H1 (cell line): ENCODE results near the gene PRRC1. TPM values are rescaled to one million over a fixed set of nuclear protein-coding genes. Genes with fewer than 3 reads are reported as not detected.

ENCODE experiments used
- CTCF ChIA-PET: fragments of 300-600 bp; sonication (Branson Sonifier 250); formaldehyde crosslinking; loops from one replicate; lab custom pipeline; 2021; ENCODE audit not compliant: partially characterized antibody; lab: Charles Lee
- POLR2A ChIA-PET: fragments of 300-600 bp; sonication (Branson Sonifier 250); formaldehyde crosslinking; loops from one replicate; lab custom pipeline; 2021; ENCODE audit warnings: inconsistent platforms; ENCODE audit not compliant: partially characterized antibody; lab: Charles Lee
- DNase-seq, 2 experiments: peaks; one replicate each; pipeline versions ENCODE4 v3.0.0 to v3.0.0-alpha.2; 2010 to 2022; ENCODE audit warnings: low spot score in 2 of 2, low read depth in 1 of 2, mixed read lengths in 1 of 2
- FAIRE-seq: peaks from 2 replicates; lab custom pipeline; 2011; peaks lifted over from hg19 to GRCh38; lab: Jason Lieb, UNC
- H2AFZ ChIP-seq: 2 replicates; pipeline ENCODE4 v1.8.1; 2012; ENCODE audit warnings: low read length, inconsistent platforms
- H2AK5ac ChIP-seq: 2 replicates; pipeline ENCODE4 v1.6.1; 2013; ENCODE audit warnings: low read depth, low read length
- H2BK120ac ChIP-seq: replicated peaks from 2 replicates; pipeline ENCODE3; 2013; ENCODE audit warnings: low read depth, low read length, inconsistent platforms
- H2BK12ac ChIP-seq: 2 replicates; pipeline ENCODE4 v1.6.1; 2013; ENCODE audit warnings: low read depth, low read length
- H2BK15ac ChIP-seq: 2 replicates; pipeline ENCODE4 v1.6.1; 2013; ENCODE audit warnings: low read length
- H2BK20ac ChIP-seq: 2 replicates; pipeline ENCODE4 v1.6.1; 2013; ENCODE audit warnings: low read length
- H2BK5ac ChIP-seq: 2 replicates; pipeline ENCODE4 v1.6.1; 2013; ENCODE audit warnings: low read depth, low read length
- H3K14ac ChIP-seq: 2 replicates; pipeline ENCODE4 v1.6.1; 2013; ENCODE audit warnings: inconsistent platforms; ENCODE audit not compliant: insufficient read length
- H3K18ac ChIP-seq: 2 replicates; pipeline ENCODE4 v1.6.1; 2013; ENCODE audit warnings: low read length; ENCODE audit errors: extremely low read depth
- H3K23ac ChIP-seq: 2 replicates; pipeline ENCODE4 v1.6.1; 2013; ENCODE audit warnings: inconsistent platforms; ENCODE audit not compliant: insufficient read length
- H3K23me2 ChIP-seq: 2 replicates; pipeline ENCODE4 v1.6.1; 2013; ENCODE audit warnings: low read depth, low read length
- H3K27ac ChIP-seq: 2 replicates; pipeline ENCODE4 v1.6.1; 2011; ENCODE audit warnings: low read depth, low read length, inconsistent platforms
- H3K27me3 ChIP-seq, 4 experiments: replicated peaks in 1 of 4; 1 replicate in 1 of 4; 2 replicates in 3 of 4; pipeline versions ENCODE4 v1.6.1 to v1.8.1; 2011 to 2013; ENCODE audit warnings: low read length in 3 of 4, mild to moderate bottlenecking in 3 of 4, inconsistent platforms in 2 of 4, mixed read lengths in 2 of 4, moderate library complexity in 1 of 4; ENCODE audit not compliant: control insufficient read depth in 3 of 4, insufficient read depth in 3 of 4; ENCODE audit errors: extremely low read depth in 1 of 4
- H3K36me3 ChIP-seq, 4 experiments: 2 replicates each; pipeline versions ENCODE4 v1.6.1 to v1.8.1; 2011 to 2013; ENCODE audit warnings: mild to moderate bottlenecking in 4 of 4, low read length in 3 of 4, moderate library complexity in 2 of 4, control low read depth in 1 of 4, inconsistent platforms in 1 of 4; ENCODE audit not compliant: insufficient read depth in 4 of 4, control insufficient read depth in 2 of 4
- H3K4ac ChIP-seq: replicated peaks from 2 replicates; pipeline ENCODE3; 2013; ENCODE audit warnings: low read length, low read depth, mixed read lengths, inconsistent platforms; ENCODE audit not compliant: insufficient read length
- H3K4me1 ChIP-seq, 4 experiments: replicated peaks in 1 of 4; 1 replicate in 1 of 4; 2 replicates in 3 of 4; pipeline versions ENCODE4 v1.6.1 to v1.8.1; 2011 to 2013; ENCODE audit warnings: low read length in 3 of 4, inconsistent platforms in 2 of 4, mixed read lengths in 1 of 4; ENCODE audit not compliant: insufficient read depth in 4 of 4, control insufficient read depth in 3 of 4
- H3K4me2 ChIP-seq, 2 experiments: 2 replicates each; pipeline versions ENCODE4 v1.6.1 to v1.8.1; 2011 to 2013; ENCODE audit warnings: low read depth in 2 of 2, low read length in 2 of 2, control low read depth in 1 of 2, inconsistent platforms in 1 of 2, mild to moderate bottlenecking in 1 of 2; ENCODE audit not compliant: insufficient read depth in 1 of 2
- H3K4me3 ChIP-seq, 4 experiments: fragments of 200-600, 300-600 bp in 1 of 4; sonication (generic), shearing (Covaris generic), sonication (Bioruptor Twin) in 1 of 4; 2 replicates each; pipeline versions ENCODE4 v1.5.1 to v1.8.1; 2011 to 2016; ENCODE audit warnings: low read length in 4 of 4, low read depth in 3 of 4, control low read depth in 2 of 4, inconsistent platforms in 2 of 4, mild to moderate bottlenecking in 2 of 4, mixed read lengths in 1 of 4, moderate library complexity in 1 of 4; ENCODE audit not compliant: insufficient read depth in 2 of 4; ENCODE audit errors: extremely low read depth in 1 of 4
- H3K56ac ChIP-seq: replicated peaks from 2 replicates; pipeline ENCODE3; 2013; ENCODE audit warnings: low read depth, mild to moderate bottlenecking, mixed read lengths, low read length, inconsistent platforms; ENCODE audit not compliant: insufficient read length
- H3K79me1 ChIP-seq: 2 replicates; pipeline ENCODE4 v1.6.1; 2013; ENCODE audit warnings: low read depth, low read length, control low read depth
- H3K79me2 ChIP-seq, 2 experiments: 2 replicates each; pipeline versions ENCODE4 v1.6.1 to v1.8.1; 2012 to 2013; ENCODE audit warnings: low read length in 2 of 2, mild to moderate bottlenecking in 2 of 2, inconsistent platforms in 1 of 2; ENCODE audit not compliant: insufficient read depth in 2 of 2, control insufficient read depth in 1 of 2
- H3K9ac ChIP-seq, 4 experiments: replicated peaks in 1 of 4; 1 replicate in 1 of 4; 2 replicates in 3 of 4; pipeline versions ENCODE4 v1.6.1 to v1.8.1; 2011 to 2013; ENCODE audit warnings: low read depth in 3 of 4, low read length in 3 of 4, control low read depth in 2 of 4, mild to moderate bottlenecking in 2 of 4, moderate library complexity in 2 of 4, inconsistent platforms in 1 of 4; ENCODE audit errors: extremely low read depth in 1 of 4
- H3K9me3 ChIP-seq, 2 experiments: 2 replicates each; pipeline versions ENCODE4 v1.6.1 to v1.8.1; 2012 to 2013; ENCODE audit warnings: mild to moderate bottlenecking in 2 of 2, moderate library complexity in 2 of 2, control low read depth in 1 of 2, inconsistent platforms in 1 of 2, low read depth in 1 of 2, low read length in 1 of 2, mixed read lengths in 1 of 2; ENCODE audit not compliant: insufficient read depth in 2 of 2
- H4K20me1 ChIP-seq, 2 experiments: replicated peaks in 1 of 2; 2 replicates each; pipeline versions ENCODE3 to v1.8.1; 2011 to 2013; ENCODE audit warnings: inconsistent platforms in 2 of 2, low read length in 2 of 2, mild to moderate bottlenecking in 1 of 2; ENCODE audit not compliant: insufficient read depth in 2 of 2, control insufficient read depth in 1 of 2
- H4K5ac ChIP-seq: 2 replicates; pipeline ENCODE4 v1.6.1; 2013; ENCODE audit warnings: low read length, low read depth, mixed read lengths, inconsistent platforms; ENCODE audit not compliant: insufficient read length
- H4K8ac ChIP-seq: 2 replicates; pipeline ENCODE4 v1.8.0; 2013; ENCODE audit warnings: mild to moderate bottlenecking, moderate library complexity, low read length, inconsistent platforms; ENCODE audit not compliant: insufficient read depth; ENCODE audit errors: extremely low read depth
- H4K91ac ChIP-seq: replicated peaks from 2 replicates; pipeline ENCODE3; 2013; ENCODE audit warnings: low read length, mixed read lengths, inconsistent platforms; ENCODE audit not compliant: insufficient read length
- EGR1 ChIP-seq: IDR thresholded peaks from 2 replicates; pipeline ENCODE4 v1.6.1; 2011; ENCODE audit warnings: low read depth, low read length, borderline replicate concordance
- FOSL1 ChIP-seq: IDR thresholded peaks from 2 replicates; pipeline ENCODE4 v1.6.1; 2011; ENCODE audit warnings: mild to moderate bottlenecking, low read depth, low read length, moderate library complexity; ENCODE audit not compliant: insufficient read depth
- GABPA ChIP-seq: IDR thresholded peaks from 2 replicates; pipeline ENCODE4 v1.6.1; 2011; ENCODE audit warnings: mild to moderate bottlenecking, low read length, moderate library complexity, borderline replicate concordance; ENCODE audit not compliant: insufficient read depth
- KDM5A ChIP-seq: fragments of 200-600 bp; IDR thresholded peaks from 2 replicates; pipeline ENCODE4 v1.7.1; 2012; ENCODE audit warnings: mild to moderate bottlenecking, low read length, inconsistent platforms, mixed read lengths
- WGBS, 2 experiments: shearing (Covaris generic) in 1 of 2; methylation state at CpG; one replicate each; pipeline versions ENCODE4 v1.1.6 to v1.1.7; 2013 to 2015; ENCODE audit warnings: low lambda C conversion rate in 2 of 2, mixed read lengths in 2 of 2, inconsistent platforms in 1 of 2, low coverage in 1 of 2, missing lambda C conversion rate in 1 of 2; ENCODE audit not compliant: insufficient replicate concordance in 2 of 2, insufficient coverage in 1 of 2, insufficient read length in 1 of 2; ENCODE audit errors: extremely low coverage in 1 of 2, missing lambda C conversion rate in 1 of 2; 5-methylcytosine and 5-hydroxymethylcytosine counted together
- polyA plus RNA-seq, 7 experiments: library from polyadenylated mRNA; depleted of rRNA in 3 of 7; stranded (reverse) in 5 of 7; unstranded in 2 of 7; fragments of >200 nt in 5 of 7; fragments of 200-250 nt in 2 of 7; gene quantifications; 1 replicate in 5 of 7; 2 replicates in 1 of 7; 4 replicates in 1 of 7; pipeline versions ENCODE4 v1.2.1 to v1.2.3, GENCODE V29; 2011 to 2013; ENCODE audit warnings: missing spikeins in 2 of 7, mixed read lengths in 2 of 7
- total RNA-seq: library from RNA; stranded (reverse); fragmentation: NEBNext Ultra II Directional; extraction: Animal tissue kit (Norgen Biotek cat#: 25700); gene quantifications from 2 replicates; pipeline ENCODE4 v1.2.1, GENCODE V29; 2021

The PRRC1 gene
- total and polyA plus RNA-seq, 2 of the 8 experiments (the other 6 are each of a cell fraction or from before 2014, with no cell fraction given), result 54.6 to 78.6 TPM

DNA sequence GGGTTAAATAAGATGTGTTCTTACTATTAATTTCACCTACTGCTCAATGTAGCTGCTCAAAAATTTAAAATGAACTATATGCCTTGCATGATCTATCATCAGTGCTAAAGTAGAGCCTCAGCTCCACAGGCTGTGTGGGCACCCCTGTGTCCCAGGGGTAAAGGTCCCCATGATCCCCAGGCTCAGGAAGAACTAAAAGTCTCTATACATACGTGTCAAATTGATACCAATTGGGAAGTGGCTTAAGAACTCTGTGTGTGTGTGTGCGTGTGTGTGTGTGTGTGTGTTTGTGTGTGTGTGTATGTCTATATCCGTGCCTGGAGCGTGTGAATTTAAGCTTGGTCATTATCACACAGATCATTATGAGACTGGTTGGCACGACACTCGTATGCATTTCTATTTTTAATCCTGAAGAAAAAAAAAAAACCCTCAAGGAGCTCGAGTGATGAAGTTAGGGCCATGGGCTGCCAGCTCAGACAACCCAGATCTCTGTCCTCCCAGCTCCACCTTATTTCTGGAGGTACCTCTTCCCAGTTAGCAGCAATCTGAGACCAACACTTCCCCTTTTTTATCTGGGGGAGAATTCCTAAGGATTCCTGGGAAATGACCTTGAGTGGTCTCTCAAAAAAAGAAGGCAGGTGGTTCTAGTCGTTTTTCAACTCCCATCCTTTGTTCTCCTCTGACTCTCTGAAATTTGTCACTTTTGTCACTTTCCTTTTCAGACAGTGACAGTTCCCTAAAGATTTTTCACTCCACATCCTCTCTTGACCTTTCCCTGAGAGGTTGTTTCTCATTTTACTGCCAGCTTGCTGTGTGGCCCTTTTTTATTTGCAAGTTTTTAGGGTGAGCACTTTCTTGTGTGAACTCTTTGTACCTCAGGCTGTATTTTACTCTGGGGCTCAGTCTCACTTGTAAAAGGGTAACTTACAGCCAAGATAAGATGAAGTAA is 85.7 kb downstream of the PRRC1 start:
- Histone ChIP-seq H3K56ac (no peak overlapping the region), H3K4me2 (no peak overlapping the region), H3K18ac (no peak overlapping the region), H3K9ac (no peak overlapping the region), H4K20me1 (no peaks in the 10 kb centered on the region), H2BK15ac (no peak overlapping the region), H3K4ac (no peak overlapping the region), H3K9me3 (no peaks in the 10 kb centered on the region), H3K4me1 (peaks cover 0 to 8% (median 0%) of the 10 kb centered on the region in 4 experiments; a peak in 1 of 7 replicates), H3K23me2 (no peaks in the 10 kb centered on the region), H3K27me3 (no peaks in the 10 kb centered on the region), H4K91ac (no peak overlapping the region), H4K5ac (no peak overlapping the region), H3K27ac (no peak overlapping the region), H2BK20ac (no peak overlapping the region), H2AFZ (0 out of 2 replicates have a peak overlapping the region, but pooled peaks have one; percentile 28), H3K23ac (no peak overlapping the region), H3K4me3 (no peak overlapping the region), H2AK5ac (no peak overlapping the region), H2BK5ac (no peak overlapping the region), H2BK120ac (no peak overlapping the region), H3K14ac (no peak overlapping the region), H3K79me2 (no peaks in the 10 kb centered on the region), H4K8ac (no peak overlapping the region)
- FAIRE-seq, result no peak
- ChIA-PET POLR2A (no interaction called here), CTCF (interaction anchor here (0.9 to 2.4 kb wide), 13 partner anchors 9 to 271 kb away, joined by 3 to 11 read pairs (median 4); no protein-coding TSS in a partner anchor)
- DNase-seq, result peak in 1 of 2 experiments; percentile 30
- 82% methylated on average over 8 of the region's 8 CpGs; no CpG with 5 or more reads in 1 of the 2 experiments for WGBS, 2 experiments
- TF ChIP-seq EGR1, result no peak
- TF ChIP-seq GABPA, result no peak
- no peak for TF ChIP-seq FOSL1
- no peak for TF ChIP-seq KDM5A
- TF ChIP-seq, all 59 proteins: peak for 0
- Histone ChIP-seq H3K79me1 (no peaks in the 10 kb centered on the region), H3K36me3 (no peaks in the 10 kb centered on the region), H2BK12ac (no peak overlapping the region)
